T-helper 1 cell treated with Interleukin-12 subunit alpha and Interleukin-12 subunit beta and Interleukin-4 antibody, amounts not matched to agents 30 ng/mL and 1 ng/mL, for 36 hours (primary cell): ENCODE measurements around the gene HEY2. TPM values are rescaled to one million over a fixed set of nuclear protein-coding genes. Genes with fewer than 3 reads are reported as not detected.

Experiments used
- total RNA-seq: library from RNA; stranded (reverse); gene quantifications from 2 replicates; pipeline ENCODE4 v1.2.3, GENCODE V29; 2022

The HEY2 gene
- total RNA-seq, 1 donor from 2014 or later, result not detected

Other genes starting within 250 kb of the HEY2 start
- 47.4 and 51.3 TPM in 2 replicates for gene NCOA7, start 41.3 kb downstream of the HEY2 start, total RNA-seq
- 8.7 and 10.4 TPM in 2 replicates for gene HINT3, start 207.1 kb downstream of the HEY2 start, total RNA-seq
- gene TRMT11, start 236.9 kb downstream of the HEY2 start, total RNA-seq, result 17.0 and 17.3 TPM in 2 replicates